ENCODE data around the gene MMP20.

DNA sequence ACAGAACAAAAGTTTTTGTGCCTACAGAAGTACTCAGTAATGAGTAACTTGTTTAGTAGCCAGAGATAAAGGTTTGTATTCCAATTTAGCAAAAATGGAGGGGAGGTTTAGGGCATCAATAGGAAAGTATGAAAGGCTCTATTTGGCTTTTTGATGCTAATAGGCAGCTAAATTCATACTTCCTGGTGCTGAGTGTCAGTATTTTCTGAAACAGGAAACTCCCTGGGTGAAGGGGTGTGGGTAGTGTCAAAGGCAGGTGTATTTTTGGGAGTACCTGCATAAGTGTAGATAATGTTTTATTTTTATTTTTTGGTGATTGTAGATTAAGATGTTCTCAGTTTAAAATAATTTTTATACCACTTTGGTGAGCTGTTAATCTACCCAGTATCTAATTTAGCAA is 65.3 kb downstream of the MMP20 start:
- TF ChIP-seq, protein P1, sequence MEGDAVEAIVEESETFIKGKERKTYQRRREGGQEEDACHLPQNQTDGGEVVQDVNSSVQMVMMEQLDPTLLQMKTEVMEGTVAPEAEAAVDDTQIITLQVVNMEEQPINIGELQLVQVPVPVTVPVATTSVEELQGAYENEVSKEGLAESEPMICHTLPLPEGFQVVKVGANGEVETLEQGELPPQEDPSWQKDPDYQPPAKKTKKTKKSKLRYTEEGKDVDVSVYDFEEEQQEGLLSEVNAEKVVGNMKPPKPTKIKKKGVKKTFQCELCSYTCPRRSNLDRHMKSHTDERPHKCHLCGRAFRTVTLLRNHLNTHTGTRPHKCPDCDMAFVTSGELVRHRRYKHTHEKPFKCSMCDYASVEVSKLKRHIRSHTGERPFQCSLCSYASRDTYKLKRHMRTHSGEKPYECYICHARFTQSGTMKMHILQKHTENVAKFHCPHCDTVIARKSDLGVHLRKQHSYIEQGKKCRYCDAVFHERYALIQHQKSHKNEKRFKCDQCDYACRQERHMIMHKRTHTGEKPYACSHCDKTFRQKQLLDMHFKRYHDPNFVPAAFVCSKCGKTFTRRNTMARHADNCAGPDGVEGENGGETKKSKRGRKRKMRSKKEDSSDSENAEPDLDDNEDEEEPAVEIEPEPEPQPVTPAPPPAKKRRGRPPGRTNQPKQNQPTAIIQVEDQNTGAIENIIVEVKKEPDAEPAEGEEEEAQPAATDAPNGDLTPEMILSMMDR (IDR thresholded peaks at IDR 0.05), result no peak
- TF ChIP-seq POLR2A (IDR thresholded peaks at IDR 0.05) (no peak), POLR2AphosphoS5 (IDR thresholded peaks at IDR 0.05) (no peak)
